Suprapubic skin (tissue), 4 donors: Measurements from ENCODE around the gene SERPINB1. TPM values are rescaled to one million over a fixed set of nuclear protein-coding genes. Genes with fewer than 3 reads are reported as not detected.
A peak's percentile ranks its signal among the peaks of the same experiment; 100 is the strongest.

Experiments used
- DNase-seq, 2 donors: peaks; one replicate each; pipeline ENCODE4 v3.0.0-alpha.2; 2019; ENCODE audit warnings: low spot score in 2 of 2
- H3K27ac ChIP-seq: fragments of 200-600 bp; sonication (generic); one replicate; pipeline ENCODE4 v1.5.1; 2019
- H3K27me3 ChIP-seq: fragments of 200-600 bp; sonication (generic); one replicate; pipeline ENCODE4 v1.5.1; 2019
- H3K36me3 ChIP-seq: fragments of 200-600 bp; sonication (generic); one replicate; pipeline ENCODE4 v1.5.1; 2019
- H3K4me1 ChIP-seq: fragments of 200-600 bp; sonication (generic); one replicate; pipeline ENCODE4 v1.5.1; 2019
- H3K4me3 ChIP-seq: fragments of 200-600 bp; sonication (generic); one replicate; pipeline ENCODE4 v1.5.1; 2019; ENCODE audit warnings: mild to moderate bottlenecking
- H3K9me3 ChIP-seq: fragments of 200-600 bp; sonication (generic); one replicate; pipeline ENCODE4 v1.5.1; 2019
- CTCF ChIP-seq, 2 donors: fragments of 200-600 bp in 1 of 2; fragments of 450-650 bp in 1 of 2; sonication (generic) in 1 of 2; IDR thresholded peaks; one replicate each; pipeline ENCODE4 v1.5.1; 2016 to 2019; ENCODE audit warnings: antibody characterized with exemption in 2 of 2, mild to moderate bottlenecking in 1 of 2, moderate library complexity in 1 of 2
- EP300 ChIP-seq: sonication (generic); formaldehyde crosslinking; IDR thresholded peaks from one replicate; pipeline ENCODE4 v1.6.1; 2017; ENCODE audit warnings: antibody characterized with exemption
- POLR2A ChIP-seq, 2 donors: fragments of 450-650 bp; IDR thresholded peaks; one replicate each; pipeline ENCODE4 v1.6.1; 2017; ENCODE audit warnings: antibody characterized with exemption in 2 of 2, mild to moderate bottlenecking in 2 of 2, moderate library complexity in 2 of 2
- POLR2AphosphoS5 ChIP-seq, 3 donors: sonication (generic); formaldehyde crosslinking; IDR thresholded peaks; one replicate each; pipeline ENCODE4 v1.6.1; 2017; ENCODE audit warnings: antibody characterized with exemption in 3 of 3
- WGBS: methylation state at CpG from one replicate; pipeline ENCODE4 v1.1.5; 2018; 5-methylcytosine and 5-hydroxymethylcytosine counted together
- total RNA-seq, 4 donors: library from RNA; depleted of rRNA; stranded (reverse); fragments of >200 nt; gene quantifications; one replicate each; pipeline ENCODE4 v1.1.0, GENCODE V29; 2016

Gene SERPINB1
- 10 to 100 TPM; 11.8 to 20.6 (median 16.9) TPM for total RNA-seq

GRCh38 chr6:2841264-2842138 is at the start of gene SERPINB1:
Gene SERPINB1, minus strand, starts transcription at chr6:2841863. Its CDS starts 1,277 bp downstream, at chr6:2840586.
- peaks cover 22% of the 10 kb centered on the region for H3K36me3 ChIP-seq
- no peaks in the 10 kb centered on the region for H3K9me3 ChIP-seq
- H3K4me3 ChIP-seq: peak within 1 kb of the TSS; percentile 57
- no peaks in the 10 kb centered on the region for H3K27me3 ChIP-seq
- DNase-seq: peak; percentile 92 to 95
- peak within 1 kb of the TSS; percentile 96 for H3K27ac ChIP-seq
- TF ChIP-seq POLR2AphosphoS5 (IDR thresholded peaks at IDR 0.05) (peak; percentile 83 to 89 (median 86)), EP300 (no peak), POLR2A (IDR thresholded peaks at IDR 0.05) (peak; percentile 23 to 76), CTCF (IDR thresholded peaks at IDR 0.05) (no peak)
- WGBS: under 1% methylated on average over 36 of the region's 67 CpGs
- peaks cover 40% of the 10 kb centered on the region for H3K4me1 ChIP-seq

GRCh38 chr6:2890976-2891767 is 49.5 kb upstream of the SERPINB1 start:
- Histone ChIP-seq H3K9me3 (no peaks in the 10 kb centered on the region), H3K27me3 (no peaks in the 10 kb centered on the region), H3K36me3 (peaks cover 45% of the 10 kb centered on the region), H3K27ac (no peak overlapping the region), H3K4me1 (no peaks in the 10 kb centered on the region), H3K4me3 (no peak overlapping the region)
- WGBS: 80% methylated on average over 14 of the region's 14 CpGs
- DNase-seq: no peak
- TF ChIP-seq POLR2AphosphoS5 (IDR thresholded peaks at IDR 0.05): no peak
- no peak for TF ChIP-seq CTCF (IDR thresholded peaks at IDR 0.05)
- no peak for TF ChIP-seq EP300
- TF ChIP-seq POLR2A (IDR thresholded peaks at IDR 0.05): no peak

GRCh38 chr6:2885967-2886735 is 44.5 kb upstream of the SERPINB1 start:
- no peaks in the 10 kb centered on the region for H3K27me3 ChIP-seq
- peaks cover 16% of the 10 kb centered on the region for H3K36me3 ChIP-seq
- H3K27ac ChIP-seq: no peak overlapping the region
- no peak for DNase-seq
- H3K4me1 ChIP-seq: no peaks in the 10 kb centered on the region
- no peak overlapping the region for H3K4me3 ChIP-seq
- TF ChIP-seq EP300 (no peak), CTCF (IDR thresholded peaks at IDR 0.05) (no peak), POLR2A (IDR thresholded peaks at IDR 0.05) (no peak)
- H3K9me3 ChIP-seq: no peaks in the 10 kb centered on the region
- WGBS: 47% methylated on average over 6 of the region's 6 CpGs

GRCh38 chr6:2884804-2885203 is 43.1 kb upstream of the SERPINB1 start:
- Histone ChIP-seq H3K9me3 (no peaks in the 10 kb centered on the region), H3K36me3 (peaks cover 3% of the 10 kb centered on the region), H3K4me1 (no peaks in the 10 kb centered on the region), H3K27me3 (no peaks in the 10 kb centered on the region), H3K27ac (no peak overlapping the region), H3K4me3 (no peak overlapping the region)
- no peak for DNase-seq
- 90% methylated on average over 3 of the region's 3 CpGs for WGBS
- TF ChIP-seq POLR2A (IDR thresholded peaks at IDR 0.05): no peak
- no peak for TF ChIP-seq EP300
- no peak for TF ChIP-seq POLR2AphosphoS5 (IDR thresholded peaks at IDR 0.05)
- TF ChIP-seq CTCF (IDR thresholded peaks at IDR 0.05): no peak
